NT2/D1 (cell line): Measurements from ENCODE around the gene UBE2J2.

ENCODE experiments used
- DNase-seq: peaks from one replicate; pipeline ENCODE4 v3.0.0-alpha.2; 2011; ENCODE audit warnings: low read depth, low spot score
- H3K27me3 ChIP-seq: 2 replicates; pipeline ENCODE4 v1.6.0; 2011; ENCODE audit warnings: mild to moderate bottlenecking; ENCODE audit not compliant: insufficient read length, insufficient read depth
- H3K36me3 ChIP-seq: 2 replicates; pipeline ENCODE4 v1.6.1; 2011; ENCODE audit warnings: mild to moderate bottlenecking, low read length, mixed read lengths; ENCODE audit not compliant: insufficient read depth, insufficient read length
- H3K4me1 ChIP-seq: 2 replicates; pipeline ENCODE4 v1.5.1; 2011; ENCODE audit not compliant: insufficient read depth, insufficient read length
- H3K4me3 ChIP-seq: 2 replicates; pipeline ENCODE4 v1.5.1; 2011; ENCODE audit warnings: low read depth; ENCODE audit not compliant: insufficient read length
- H3K9ac ChIP-seq: 2 replicates; pipeline ENCODE4 v1.6.0; 2011; ENCODE audit warnings: low read depth; ENCODE audit not compliant: insufficient read length
- H3K9me3 ChIP-seq: 2 replicates; pipeline ENCODE4 v1.5.1; 2011; ENCODE audit warnings: mild to moderate bottlenecking, low read length; ENCODE audit not compliant: insufficient read depth
- SUZ12 ChIP-seq: IDR thresholded peaks from 2 replicates; pipeline ENCODE4 v1.6.1; 2011; ENCODE audit not compliant: insufficient read length, insufficient read depth; ENCODE audit errors: extremely low read depth
- YY1 ChIP-seq: IDR thresholded peaks from 2 replicates; pipeline ENCODE4 v1.6.1; 2011; ENCODE audit not compliant: insufficient read length, insufficient read depth
- ZNF274 ChIP-seq: IDR thresholded peaks from 2 replicates; pipeline ENCODE4 v1.6.1; 2011; ENCODE audit warnings: mild to moderate bottlenecking, low read depth, low read length

Gene UBE2J2

GRCh38 chr1:1298861-1299685 is 25.4 kb upstream of the UBE2J2 start:
- H3K27me3 ChIP-seq = no peaks in the 10 kb centered on the region
- H3K9me3 ChIP-seq = no peaks in the 10 kb centered on the region
- TF ChIP-seq ZNF274 (no peak), SUZ12 (no peak), YY1 (no peak)
- H3K4me1 ChIP-seq = peaks cover 16% of the 10 kb centered on the region
- H3K36me3 ChIP-seq = peaks cover 27% of the 10 kb centered on the region
- no peak for DNase-seq
- no peak overlapping the region for H3K4me3 ChIP-seq
- no peak overlapping the region for H3K9ac ChIP-seq

- no peak for DNase-seq
- Histone ChIP-seq H3K4me1 (peaks cover 10% of the 10 kb centered on the region), H3K9me3 (no peaks in the 10 kb centered on the region), H3K4me3 (no peak overlapping the region), H3K9ac (no peak overlapping the region), H3K36me3 (peaks cover 32% of the 10 kb centered on the region), H3K27me3 (no peaks in the 10 kb centered on the region)
- TF ChIP-seq YY1 (no peak), SUZ12 (no peak), ZNF274 (no peak)
Observed at GRCh38 chr1:1297802-1298424, 24.3 kb upstream of the UBE2J2 start.

GRCh38 chr1:1296070-1297061 is 22.7 kb upstream of the UBE2J2 start:
- Histone ChIP-seq H3K4me1 (peaks cover 10% of the 10 kb centered on the region), H3K9ac (no peak overlapping the region), H3K4me3 (no peak overlapping the region), H3K9me3 (no peaks in the 10 kb centered on the region), H3K27me3 (no peaks in the 10 kb centered on the region), H3K36me3 (peaks cover 35% of the 10 kb centered on the region)
- TF ChIP-seq YY1 (no peak), SUZ12 (no peak), ZNF274 (no peak)
- DNase-seq = no peak

GRCh38 chr1:1295154-1295923 is 21.7 kb upstream of the UBE2J2 start:
- Histone ChIP-seq H3K4me3 (no peak overlapping the region), H3K36me3 (peaks cover 35% of the 10 kb centered on the region), H3K9me3 (no peaks in the 10 kb centered on the region), H3K27me3 (no peaks in the 10 kb centered on the region), H3K4me1 (peaks cover 10% of the 10 kb centered on the region), H3K9ac (no peak overlapping the region)
- DNase-seq = no peak
- TF ChIP-seq SUZ12 = no peak
- no peak for TF ChIP-seq ZNF274
- no peak for TF ChIP-seq YY1

- no peak for DNase-seq
- H3K9me3 ChIP-seq = no peaks in the 10 kb centered on the region
- TF ChIP-seq SUZ12 = no peak
- no peak for TF ChIP-seq ZNF274
- no peak for TF ChIP-seq YY1
- no peaks in the 10 kb centered on the region for H3K27me3 ChIP-seq
- H3K36me3 ChIP-seq = peaks cover 33% of the 10 kb centered on the region
- peaks cover 12% of the 10 kb centered on the region for H3K4me1 ChIP-seq
- H3K9ac ChIP-seq = no peak overlapping the region
- no peak overlapping the region for H3K4me3 ChIP-seq
Observed at GRCh38 chr1:1294250-1294890, 20.7 kb upstream of the UBE2J2 start.
